Activated CD4-positive, alpha-beta T cell treated with anti-CD3 and anti-CD28 coated beads for 1 hour (primary cell): ENCODE data around the gene LRIG1.

ENCODE experiments used
- DNase-seq: peaks from one replicate; pipeline ENCODE4 v3.0.0-alpha.2; 2020

Gene LRIG1

GRCh38 chr3:66397745-66398144 is 103.1 kb downstream of the LRIG1 start:
- no peak for DNase-seq

GRCh38 chr3:66396888-66397287 is 103.9 kb downstream of the LRIG1 start:
- DNase-seq: no peak

- DNase-seq: no peak
Observed at GRCh38 chr3:66396161-66396760, 104.6 kb downstream of the LRIG1 start.

- DNase-seq: no peak
Observed at GRCh38 chr3:66395635-66396034, 105.2 kb downstream of the LRIG1 start.

- no peak for DNase-seq
Observed at GRCh38 chr3:66394753-66395249, 106.0 kb downstream of the LRIG1 start.

- peak; percentile 30 for DNase-seq
Observed at GRCh38 chr3:66394019-66394752, 106.6 kb downstream of the LRIG1 start.

GRCh38 chr3:66393333-66394005 is 107.4 kb downstream of the LRIG1 start:
- DNase-seq: no peak

GRCh38 chr3:66392966-66393332 is 107.9 kb downstream of the LRIG1 start:
- DNase-seq: no peak

GRCh38 chr3:66392512-66392911 is 108.3 kb downstream of the LRIG1 start:
- DNase-seq: no peak

GRCh38 chr3:66390013-66390412 is 110.8 kb downstream of the LRIG1 start:
- no peak for DNase-seq

GRCh38 chr3:66386925-66387650 is 113.7 kb downstream of the LRIG1 start:
- DNase-seq: no peak

- no peak for DNase-seq
Observed at GRCh38 chr3:66386011-66386924, 114.6 kb downstream of the LRIG1 start.

GRCh38 chr3:66385066-66385465 is 115.8 kb downstream of the LRIG1 start:
- no peak for DNase-seq

- no peak for DNase-seq
Observed at GRCh38 chr3:66383998-66384745, 116.7 kb downstream of the LRIG1 start.

GRCh38 chr3:66383023-66383422 is 117.8 kb downstream of the LRIG1 start:
- DNase-seq: no peak

- DNase-seq: no peak
Observed at GRCh38 chr3:66382142-66382541, 118.7 kb downstream of the LRIG1 start.

- DNase-seq: no peak
Observed at GRCh38 chr3:66381626-66382025, 119.2 kb downstream of the LRIG1 start.

- no peak for DNase-seq
Observed at GRCh38 chr3:66380200-66380932, 120.5 kb downstream of the LRIG1 start.

GRCh38 chr3:66379565-66379964 is 121.3 kb downstream of the LRIG1 start:
- DNase-seq: no peak

- no peak for DNase-seq
Observed at GRCh38 chr3:66378256-66378655, 122.6 kb downstream of the LRIG1 start.

- no peak for DNase-seq
Observed at GRCh38 chr3:66377800-66378199, 123.0 kb downstream of the LRIG1 start.
